WI38 (cell line): Measurements from ENCODE around the gene PLAC1.

Source experiments
- H3K4me3 ChIP-seq: 2 replicates; pipeline ENCODE4 v1.5.1; 2011; ENCODE audit warnings: low read depth, mild to moderate bottlenecking, control low read depth, low read length
- CTCF ChIP-seq: IDR thresholded peaks from 2 replicates; pipeline ENCODE4 v1.5.1; 2012; ENCODE audit warnings: low read depth, mild to moderate bottlenecking, control low read depth, low read length

The PLAC1 gene

GRCh38 chrX:134642386-134642785, 15.9 kb downstream of the PLAC1 start:
- H3K4me3 ChIP-seq: no peak overlapping the region
- no peak for TF ChIP-seq CTCF

- TF ChIP-seq CTCF: no peak
- no peak overlapping the region for H3K4me3 ChIP-seq
These were observed 16.9 kb downstream of the PLAC1 start for GRCh38 chrX:134641346-134641745.

- TF ChIP-seq CTCF: no peak
- no peak overlapping the region for H3K4me3 ChIP-seq
These were observed 17.4 kb downstream of the PLAC1 start for GRCh38 chrX:134640914-134641313.

- no peak overlapping the region for H3K4me3 ChIP-seq
- no peak for TF ChIP-seq CTCF
These were observed 21.4 kb downstream of the PLAC1 start for GRCh38 chrX:134636851-134637250.

GRCh38 chrX:134634691-134635090, 23.6 kb downstream of the PLAC1 start:
- no peak for TF ChIP-seq CTCF
- H3K4me3 ChIP-seq: no peak overlapping the region

GRCh38 chrX:134633832-134634231, 24.4 kb downstream of the PLAC1 start:
- no peak for TF ChIP-seq CTCF

GRCh38 chrX:134633394-134633793, 24.9 kb downstream of the PLAC1 start:
- no peak for TF ChIP-seq CTCF
- no peak overlapping the region for H3K4me3 ChIP-seq

More at GRCh38 chrX:134633832-134634231, 24.4 kb downstream of the PLAC1 start:
- H3K4me3 ChIP-seq: no peak overlapping the region
